HepG2 (cell line): ENCODE measurements around the gene CD36. TPM values are rescaled to one million over a fixed set of nuclear protein-coding genes. Genes with fewer than 3 reads are reported as not detected.

Experiments used
- ATAC-seq: fragments of 200-7000 bp; cut with Tn5 transposase; 3 replicates; pipeline ENCODE4 v1.9.1; 2020; ENCODE audit warnings: mild to moderate bottlenecking, moderate library complexity
- BruUV-seq: library from RNA; stranded (reverse); fragments of 400-500 nt; replicated peaks from 2 replicates; lab custom pipeline; 2021; lab: Mats Ljungman, UMichigan
- CTCF ChIA-PET: fragments of 300-600 bp; formaldehyde crosslinking; extraction: SDS; loops from one replicate; lab custom pipeline; 2021; ENCODE audit warnings: low total read pairs, inconsistent platforms, low intra/inter-chr PET ratio; lab: Yijun Ruan, JAX
- POLR2A ChIA-PET: fragments of 350-600 bp; sonication (Branson Sonifier 250); formaldehyde crosslinking; loops from one replicate; lab custom pipeline; 2020; ENCODE audit warnings: antibody characterized with exemption, inconsistent platforms; lab: Yijun Ruan, JAX
- DNase-seq: peaks from one replicate; pipeline ENCODE4 v3.0.0-alpha.2; 2015; ENCODE audit warnings: low spot score
- FAIRE-seq: peaks from 3 replicates; lab custom pipeline; 2011; peaks lifted over from hg19 to GRCh38; lab: Jason Lieb, UNC
- H2AFZ ChIP-seq: one replicate; pipeline ENCODE4 v1.6.1; 2011; ENCODE audit warnings: low read length, inconsistent platforms
- H3K27ac ChIP-seq: fragments of 300-600 bp; 3 replicates; pipeline ENCODE4 v1.8.0; 2011; ENCODE audit warnings: mixed run types, mild to moderate bottlenecking, mixed read lengths, low read length, inconsistent platforms; ENCODE audit not compliant: insufficient read depth; ENCODE audit errors: extremely low read length
- H3K27me3 ChIP-seq, 2 experiments: fragments of 200-600 bp in 1 of 2; 2 replicates in 1 of 2; 3 replicates in 1 of 2; pipeline versions ENCODE4 v1.6.0 to v1.8.0; 2011; ENCODE audit warnings: low read length in 2 of 2, mild to moderate bottlenecking in 2 of 2, moderate library complexity in 2 of 2, inconsistent platforms in 1 of 2; ENCODE audit not compliant: insufficient read depth in 2 of 2, control insufficient read depth in 1 of 2
- H3K36me3 ChIP-seq, 2 experiments: fragments of 200-600 bp in 1 of 2; replicated peaks in 1 of 2; 2 replicates in 1 of 2; 3 replicates in 1 of 2; pipeline versions ENCODE4 v1.5.1 to v1.8.0; 2011; ENCODE audit warnings: low read length in 2 of 2, inconsistent platforms in 1 of 2; ENCODE audit not compliant: insufficient read depth in 2 of 2, control insufficient read depth in 1 of 2
- H3K4me1 ChIP-seq: 2 replicates; pipeline ENCODE4 v1.5.1; 2012; ENCODE audit warnings: low read length, inconsistent platforms; ENCODE audit not compliant: insufficient read depth
- H3K4me2 ChIP-seq: 2 replicates; pipeline ENCODE4 v1.6.0; 2011; ENCODE audit warnings: low read depth, low read length, inconsistent platforms
- H3K4me3 ChIP-seq, 3 experiments: fragments of 200-600 bp in 1 of 3; sonication (generic), shearing (Covaris generic) in 1 of 3; replicated peaks in 1 of 3; 2 replicates each; pipeline ENCODE4 v1.5.1; 2011 to 2016; ENCODE audit warnings: low read length in 3 of 3, inconsistent platforms in 2 of 3, low read depth in 2 of 3, mild to moderate bottlenecking in 2 of 3, control low read depth in 1 of 3, mixed read lengths in 1 of 3; ENCODE audit not compliant: insufficient read depth in 1 of 3
- H3K79me2 ChIP-seq: one replicate; pipeline ENCODE4 v1.6.1; 2011; ENCODE audit warnings: low read length, inconsistent platforms; ENCODE audit not compliant: insufficient read depth
- H3K9ac ChIP-seq: 2 replicates; pipeline ENCODE4 v1.6.0; 2011; ENCODE audit warnings: mild to moderate bottlenecking, low read depth, low read length, inconsistent platforms; ENCODE audit not compliant: insufficient read depth
- H3K9me3 ChIP-seq: 2 replicates; pipeline ENCODE4 v1.5.1; 2012; ENCODE audit warnings: mild to moderate bottlenecking, low read length
- H4K20me1 ChIP-seq: 2 replicates; pipeline ENCODE4 v1.6.0; 2011; ENCODE audit warnings: inconsistent platforms, mild to moderate bottlenecking, low read length, moderate library complexity; ENCODE audit not compliant: insufficient read depth
- CTCF ChIP-seq: sonication (generic); formaldehyde crosslinking; IDR thresholded peaks from 2 replicates; pipeline ENCODE4 v1.5.0; 2020; ENCODE audit warnings: mild to moderate bottlenecking, missing genetic modification reagents, moderate library complexity
- RERE ChIP-seq: IDR thresholded peaks from 2 replicates; pipeline ENCODE4 v1.6.1; 2016; ENCODE audit warnings: low read depth, missing genetic modification reagents, missing compliant biosample characterization
- SATB2 ChIP-seq: sonication (generic); formaldehyde crosslinking; IDR thresholded peaks from 2 replicates; pipeline ENCODE4 v1.5.0; 2020; ENCODE audit warnings: missing genetic modification reagents
- SMC3 ChIP-seq: IDR thresholded peaks from 2 replicates; pipeline ENCODE4 v1.6.1; 2011; ENCODE audit warnings: low read length, improper control_type of control experiment
- STAG1 ChIP-seq: sonication (generic); formaldehyde crosslinking; IDR thresholded peaks from 2 replicates; pipeline ENCODE4 v1.4.0; 2020; ENCODE audit warnings: missing genetic modification reagents
- ZNF232 ChIP-seq: sonication (generic); formaldehyde crosslinking; IDR thresholded peaks from 2 replicates; pipeline ENCODE4 v1.4.0; 2020; ENCODE audit warnings: missing genetic modification reagents, borderline replicate concordance
- ZNF343 ChIP-seq: sonication (generic); formaldehyde crosslinking; IDR thresholded peaks from 2 replicates; pipeline ENCODE4 v1.4.0; 2020; ENCODE audit warnings: mild to moderate bottlenecking, missing genetic modification reagents
- ZNF800 ChIP-seq: sonication (generic); formaldehyde crosslinking; IDR thresholded peaks from 2 replicates; pipeline ENCODE4 v1.4.0; 2020; ENCODE audit warnings: missing genetic modification reagents
- in situ Hi-C: cut with HindIII; loops from 2 replicates; pipeline ENCODE4 v1.10.0; 2017; ENCODE audit warnings: low pct_unique_long_range_greater_than_20kb; ENCODE audit not compliant: extremely low pct_ligation_motif_present
- intact Hi-C: fragments of 100-400 bp; cut with micrococcal nuclease; formaldehyde crosslinking; loops from one replicate; pipeline ENCODE4 v1.10.0; 2022; ENCODE audit not compliant: unreplicated experiment
- polyA plus RNA-seq, 8 experiments: library from polyadenylated mRNA; depleted of rRNA in 3 of 8; stranded (reverse) in 7 of 8; unstranded in 1 of 8; fragments of >200 nt; fragmentation: Illumina TruSeq in 4 of 8; extraction: Trizol in 4 of 8; gene quantifications; 2 replicates each; pipeline versions ENCODE4 v1.2.1 to v1.2.3, GENCODE V29; 2011 to 2016; ENCODE audit warnings: low read depth in 4 of 8, missing spikeins in 1 of 8, mixed read lengths in 1 of 8; ENCODE audit not compliant: insufficient read depth in 1 of 8
- total RNA-seq, 5 experiments: library from RNA; depleted of rRNA; stranded (reverse); fragments of >200 nt; fragmentation: Illumina TruSeq; extraction: Trizol; gene quantifications; 2 replicates each; pipeline ENCODE4 v1.2.3, GENCODE V29; 2016; ENCODE audit warnings: low read depth in 1 of 5

Gene CD36
- total and polyA plus RNA-seq, 2 of the 13 experiments (the other 11 are each of a cell fraction or from before 2014, with no cell fraction given), result 2.8 to 4.8 TPM

GRCh38 chr7:80681272-80681885 is 42.9 kb downstream of the CD36 start:
- no peak overlapping the region for H2AFZ ChIP-seq
- no peak overlapping the region for H3K9ac ChIP-seq
- FAIRE-seq (peak; percentile 52), DNase-seq (peak; percentile 43), ATAC-seq (peak; percentile 89)
- H4K20me1 ChIP-seq, result no peaks in the 10 kb centered on the region
- H3K9me3 ChIP-seq, result no peaks in the 10 kb centered on the region
- no peak overlapping the region for H3K4me3 ChIP-seq
- H3K36me3 ChIP-seq, result no peaks in the 10 kb centered on the region
- peaks cover 37% of the 10 kb centered on the region for H3K4me1 ChIP-seq
- no peaks in the 10 kb centered on the region for H3K79me2 ChIP-seq
- H3K4me2 ChIP-seq, result no peak overlapping the region
- no TSS peak for BruUV-seq
- ChIA-PET CTCF (interaction anchor here (1.6 kb wide), 1 partner anchor 252 kb away, joined by 10 read pairs; no protein-coding TSS in a partner anchor), POLR2A (no interaction called here)
- intact Hi-C loops (loop anchor here (1.0 kb wide), 1 partner anchor 253 kb away; no protein-coding TSS in a partner anchor), in situ Hi-C loops (no loop called here)
- TF ChIP-seq CTCF (CRISPR knock-in tag), result peak; percentile 61
- no peak for TF ChIP-seq RERE (CRISPR knock-in tag)
- no peak for TF ChIP-seq SATB2 (CRISPR knock-in tag)
- TF ChIP-seq STAG1 (CRISPR knock-in tag), result peak; percentile 55
- no peak for TF ChIP-seq ZNF343 (CRISPR knock-in tag)
- no peak for TF ChIP-seq ZNF800 (CRISPR knock-in tag)
- peak; percentile 47 for TF ChIP-seq SMC3
- TF ChIP-seq ZNF232, result no peak
- H3K27me3 ChIP-seq, result no peaks in the 10 kb centered on the region
- H3K27ac ChIP-seq, result no peak overlapping the region
